ENCODE measurements around the gene EIF3L.

- TF ChIP-seq CTCF (IDR thresholded peaks at IDR 0.05; ENCODE audit: insufficient read depth, low read length, poor library complexity, severe bottlenecking) (no peak), EZH2phosphoT487 (conservative IDR thresholded peaks at IDR 0.05; ENCODE audit: low read length) (no peak)
Measured at GRCh38 chr22:37896939-37897338, 47.7 kb downstream of the EIF3L start.
